DOHH2 (cell line): ENCODE measurements around the gene COPZ1.

Experiments
- H3F3A ChIP-seq: fragments of 200-600 bp; sonication (generic), shearing (Covaris generic); 2 replicates; pipeline ENCODE4 v1.6.0; 2016; ENCODE audit warnings: antibody characterized with exemption, mild to moderate bottlenecking; ENCODE audit not compliant: control insufficient read depth, insufficient read depth
- H3K27ac ChIP-seq: fragments of 200-600 bp; sonication (generic); 2 replicates; pipeline ENCODE4 v1.5.1; 2014; ENCODE audit warnings: low read depth, mild to moderate bottlenecking, low read length, moderate library complexity
- H3K27me3 ChIP-seq: fragments of 200-600 bp; sonication (generic); 2 replicates; pipeline ENCODE4 v1.6.1; 2014; ENCODE audit warnings: mild to moderate bottlenecking, low read length, mixed read lengths; ENCODE audit not compliant: control insufficient read depth
- H3K36me3 ChIP-seq: fragments of 200-600 bp; sonication (generic); 2 replicates; pipeline ENCODE4 v1.6.1; 2014; ENCODE audit warnings: mild to moderate bottlenecking, low read length, moderate library complexity, mixed read lengths; ENCODE audit not compliant: control insufficient read depth
- H3K4me1 ChIP-seq: fragments of 200-600 bp; sonication (generic); 2 replicates; pipeline ENCODE4 v1.6.1; 2014; ENCODE audit warnings: mild to moderate bottlenecking, low read length, mixed read lengths; ENCODE audit not compliant: control insufficient read depth
- H3K4me2 ChIP-seq: fragments of 200-600 bp; sonication (generic); 2 replicates; pipeline ENCODE4 v1.6.0; 2014; ENCODE audit warnings: mild to moderate bottlenecking, low read length, moderate library complexity
- H3K4me3 ChIP-seq: fragments of 200-600 bp; sonication (generic); 2 replicates; pipeline ENCODE4 v1.5.1; 2014; ENCODE audit warnings: mild to moderate bottlenecking, low read length, mixed read lengths
- H3K79me2 ChIP-seq: fragments of 200-600 bp; sonication (generic); 2 replicates; pipeline ENCODE4 v1.6.1; 2014; ENCODE audit warnings: mild to moderate bottlenecking, low read length, mixed read lengths; ENCODE audit not compliant: control insufficient read depth
- H3K9me2 ChIP-seq: fragments of 200-600 bp; sonication (generic); replicated peaks from 2 replicates; pipeline ENCODE4 v1.6.1; 2014; ENCODE audit warnings: mild to moderate bottlenecking, low read length, mixed read lengths; ENCODE audit not compliant: control insufficient read depth
- H3K9me3 ChIP-seq: fragments of 200-600 bp; sonication (generic); 2 replicates; pipeline ENCODE4 v1.6.1; 2014; ENCODE audit warnings: antibody characterized with exemption, low read length, mixed read lengths; ENCODE audit not compliant: control insufficient read depth, insufficient read depth
- H4K20me1 ChIP-seq: fragments of 200-600 bp; sonication (generic); 2 replicates; pipeline ENCODE4 v1.6.0; 2014; ENCODE audit warnings: low read depth, mild to moderate bottlenecking, antibody characterized with exemption, low read length, moderate library complexity; ENCODE audit not compliant: control insufficient read depth, insufficient read depth
- EZH2phosphoT487 ChIP-seq: fragments of 200-600 bp; sonication (generic); IDR thresholded peaks from 2 replicates; pipeline ENCODE4 v1.6.1; 2017; ENCODE audit warnings: borderline replicate concordance, mild to moderate bottlenecking, antibody characterized with exemption, low read length, moderate library complexity, mixed read lengths
- TF ChIP-seq, protein P1 (sequence below): fragments of 200-600 bp; sonication (generic); IDR thresholded peaks from one replicate; pipeline ENCODE4 v1.5.1; 2014; ENCODE audit warnings: antibody characterized with exemption, mild to moderate bottlenecking, low read depth, low read length; ENCODE audit not compliant: poor library complexity, severe bottlenecking

COPZ1 gene

DNA sequence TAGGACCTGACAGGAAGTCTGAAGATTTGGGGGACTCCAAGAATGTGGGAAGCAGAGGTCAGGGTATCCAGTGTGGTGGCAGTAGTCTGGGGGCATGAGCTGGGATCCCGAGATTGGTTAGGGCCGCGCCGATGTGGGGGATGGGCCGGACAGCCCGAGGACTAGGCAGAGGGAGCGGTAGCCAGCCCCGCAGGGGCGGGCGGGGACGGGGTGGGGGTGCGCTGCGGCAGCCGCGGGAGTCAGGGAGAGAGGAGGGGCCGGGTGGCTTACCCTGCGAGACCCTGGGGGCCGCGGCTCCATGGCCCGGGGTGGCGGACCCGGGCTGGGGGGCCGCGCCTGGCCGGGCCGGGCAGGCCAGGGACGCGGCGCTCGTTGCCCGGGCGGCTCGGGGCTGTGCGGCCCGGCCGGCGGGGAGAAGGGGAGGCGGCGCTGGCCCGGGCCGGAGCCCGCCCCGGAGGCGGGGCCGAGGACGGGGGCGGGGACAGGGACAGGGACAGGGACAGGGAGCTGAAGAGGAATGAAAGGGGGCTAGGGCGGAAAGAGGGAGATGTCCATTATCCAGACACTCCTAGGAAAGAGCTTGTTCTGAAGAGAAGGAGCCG lies 54.0 kb downstream of the COPZ1 start:
- Histone ChIP-seq H3K4me1 (peaks cover 6% of the 10 kb centered on the region), H3K4me2 (peak overlapping the region; percentile 59; the same call in 1 of the 2 replicates), H3K27ac (no peak overlapping the region), H3K27me3 (no peaks in the 10 kb centered on the region), H3K79me2 (no peaks in the 10 kb centered on the region), H3K36me3 (no peaks in the 10 kb centered on the region), H3K9me3 (no peaks in the 10 kb centered on the region), H4K20me1 (no peaks in the 10 kb centered on the region), H3K9me2 (no peaks in the 10 kb centered on the region), H3K4me3 (peak overlapping the region; percentile 41; the same call in 1 of the 2 replicates), H3F3A (no peaks in the 10 kb centered on the region)
- TF ChIP-seq, protein P1, sequence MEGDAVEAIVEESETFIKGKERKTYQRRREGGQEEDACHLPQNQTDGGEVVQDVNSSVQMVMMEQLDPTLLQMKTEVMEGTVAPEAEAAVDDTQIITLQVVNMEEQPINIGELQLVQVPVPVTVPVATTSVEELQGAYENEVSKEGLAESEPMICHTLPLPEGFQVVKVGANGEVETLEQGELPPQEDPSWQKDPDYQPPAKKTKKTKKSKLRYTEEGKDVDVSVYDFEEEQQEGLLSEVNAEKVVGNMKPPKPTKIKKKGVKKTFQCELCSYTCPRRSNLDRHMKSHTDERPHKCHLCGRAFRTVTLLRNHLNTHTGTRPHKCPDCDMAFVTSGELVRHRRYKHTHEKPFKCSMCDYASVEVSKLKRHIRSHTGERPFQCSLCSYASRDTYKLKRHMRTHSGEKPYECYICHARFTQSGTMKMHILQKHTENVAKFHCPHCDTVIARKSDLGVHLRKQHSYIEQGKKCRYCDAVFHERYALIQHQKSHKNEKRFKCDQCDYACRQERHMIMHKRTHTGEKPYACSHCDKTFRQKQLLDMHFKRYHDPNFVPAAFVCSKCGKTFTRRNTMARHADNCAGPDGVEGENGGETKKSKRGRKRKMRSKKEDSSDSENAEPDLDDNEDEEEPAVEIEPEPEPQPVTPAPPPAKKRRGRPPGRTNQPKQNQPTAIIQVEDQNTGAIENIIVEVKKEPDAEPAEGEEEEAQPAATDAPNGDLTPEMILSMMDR = no peak
- TF ChIP-seq EZH2phosphoT487 = no peak

DNA sequence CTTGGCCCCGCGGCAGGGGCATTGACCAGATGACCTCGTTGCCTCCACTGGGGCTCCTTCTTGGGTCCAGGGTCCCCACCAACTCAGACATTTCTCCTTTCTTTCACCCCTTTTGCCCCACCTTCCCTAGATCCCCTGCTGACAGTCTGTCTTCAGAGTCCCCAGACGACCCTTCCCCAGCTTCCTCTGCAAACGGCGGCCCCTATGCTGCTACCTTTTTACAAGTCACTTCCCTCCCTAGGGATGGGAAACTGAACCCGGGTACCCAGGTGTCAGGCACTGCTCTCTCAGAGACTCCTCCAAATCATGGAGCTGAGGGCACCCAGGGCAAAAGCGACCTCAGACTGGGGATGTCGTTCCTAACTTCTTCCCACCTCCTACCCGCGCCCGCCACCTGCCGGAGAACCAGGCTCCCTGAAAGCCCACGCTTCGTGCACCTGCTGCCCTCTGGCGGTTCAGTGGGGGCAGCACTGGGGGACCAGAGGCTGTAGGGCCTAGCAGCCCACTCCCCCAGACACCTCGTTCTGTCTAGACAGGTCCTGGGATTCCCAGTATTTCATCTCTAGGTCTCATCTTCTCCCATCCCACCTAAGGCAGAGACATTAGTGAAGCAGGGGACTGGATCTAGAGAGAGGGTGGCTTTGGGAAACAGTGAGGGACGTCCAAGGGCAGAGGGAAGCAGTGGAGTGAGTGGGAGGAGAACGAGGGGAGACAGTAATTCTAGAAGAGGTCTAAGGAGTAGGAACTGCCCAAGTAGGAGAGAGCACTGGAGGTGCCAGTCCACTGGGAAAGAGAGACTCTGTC lies 54.7 kb downstream of the COPZ1 start:
- H3K36me3 ChIP-seq = no peaks in the 10 kb centered on the region
- peak overlapping the region; percentile 59 for H3K4me2 ChIP-seq
- TF ChIP-seq, protein P1 = peak; percentile 100
- no peak for TF ChIP-seq EZH2phosphoT487
- no peaks in the 10 kb centered on the region for H4K20me1 ChIP-seq
- no peaks in the 10 kb centered on the region for H3F3A ChIP-seq
- H3K4me3 ChIP-seq = peak overlapping the region; percentile 41
- no peaks in the 10 kb centered on the region for H3K27me3 ChIP-seq
- H3K9me3 ChIP-seq = no peaks in the 10 kb centered on the region
- H3K79me2 ChIP-seq = no peaks in the 10 kb centered on the region
- no peaks in the 10 kb centered on the region for H3K9me2 ChIP-seq
- H3K4me1 ChIP-seq = peaks cover 13% of the 10 kb centered on the region
- H3K27ac ChIP-seq = no peak overlapping the region

DNA sequence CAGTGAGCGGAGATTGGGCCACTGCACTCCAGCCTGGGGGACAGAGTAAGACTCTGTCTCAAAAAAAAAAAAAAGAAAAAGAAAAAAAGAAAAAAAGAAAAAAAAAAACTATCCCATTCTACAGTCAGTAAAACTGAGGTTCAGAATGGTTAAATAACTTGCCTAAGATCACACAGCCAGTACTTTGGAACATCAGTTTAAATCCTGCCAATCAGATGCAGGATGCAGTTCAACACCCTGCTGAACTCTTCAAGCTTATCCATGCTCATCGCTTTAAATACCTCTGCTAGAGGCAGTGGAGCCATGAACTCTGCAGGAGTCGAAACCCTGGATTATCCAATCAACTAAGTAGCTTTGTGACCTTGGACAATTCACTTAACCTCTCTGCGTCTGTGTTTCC lies 56.2 kb downstream of the COPZ1 start:
- no peaks in the 10 kb centered on the region for H3K9me3 ChIP-seq
- no peaks in the 10 kb centered on the region for H3K79me2 ChIP-seq
- peaks cover 24% of the 10 kb centered on the region for H3K4me1 ChIP-seq
- no peaks in the 10 kb centered on the region for H3K9me2 ChIP-seq
- H3F3A ChIP-seq = no peaks in the 10 kb centered on the region
- TF ChIP-seq, protein P1 = no peak
- TF ChIP-seq EZH2phosphoT487 = no peak
- no peaks in the 10 kb centered on the region for H4K20me1 ChIP-seq
- no peaks in the 10 kb centered on the region for H3K36me3 ChIP-seq
- no peak overlapping the region for H3K4me2 ChIP-seq
- H3K4me3 ChIP-seq = no peak overlapping the region
- H3K27ac ChIP-seq = no peak overlapping the region
- H3K27me3 ChIP-seq = no peaks in the 10 kb centered on the region
